Small intestine (tissue), 7 donors: Measurements from ENCODE around the gene PKNOX2. TPM values are rescaled to one million over a fixed set of nuclear protein-coding genes. Genes with fewer than 3 reads are reported as not detected.

ENCODE experiments used
- DNase-seq, 2 donors: peaks; one replicate each; pipeline versions ENCODE4 v3.0.0 to v3.0.0-alpha.2; 2013
- FAIRE-seq: peaks from 2 replicates; lab custom pipeline; 2012; peaks lifted over from hg19 to GRCh38; lab: Jason Lieb, UNC
- H3K27ac ChIP-seq, 3 donors: one replicate each; pipeline ENCODE4 v1.5.1; 2013; ENCODE audit warnings: low read length in 2 of 3, mild to moderate bottlenecking in 2 of 3, control low read depth in 1 of 3, inconsistent platforms in 1 of 3, low read depth in 1 of 3, moderate library complexity in 1 of 3
- H3K27me3 ChIP-seq, 3 donors: one replicate each; pipeline ENCODE4 v1.6.1; 2013; ENCODE audit warnings: low read length in 3 of 3, inconsistent platforms in 1 of 3; ENCODE audit not compliant: control insufficient read depth in 3 of 3, insufficient read depth in 3 of 3
- H3K36me3 ChIP-seq, 3 donors: one replicate each; pipeline ENCODE4 v1.6.1; 2013; ENCODE audit warnings: low read length in 3 of 3, inconsistent platforms in 1 of 3, low read depth in 1 of 3, mild to moderate bottlenecking in 1 of 3, moderate library complexity in 1 of 3; ENCODE audit not compliant: control insufficient read depth in 3 of 3, insufficient read depth in 2 of 3
- H3K4me1 ChIP-seq, 3 donors: one replicate each; pipeline ENCODE4 v1.6.1; 2013; ENCODE audit warnings: low read length in 2 of 3, inconsistent platforms in 1 of 3, low read depth in 1 of 3, mild to moderate bottlenecking in 1 of 3, moderate library complexity in 1 of 3; ENCODE audit not compliant: control insufficient read depth in 3 of 3, insufficient read depth in 2 of 3
- H3K4me3 ChIP-seq, 3 donors: one replicate each; pipeline ENCODE4 v1.5.1; 2013; ENCODE audit warnings: low read length in 3 of 3, control low read depth in 1 of 3, inconsistent platforms in 1 of 3, low read depth in 1 of 3, mild to moderate bottlenecking in 1 of 3, moderate library complexity in 1 of 3
- H3K9me3 ChIP-seq, 2 donors: one replicate each; pipeline ENCODE4 v1.6.1; 2013; ENCODE audit warnings: low read depth in 1 of 2, low read length in 1 of 2; ENCODE audit not compliant: control insufficient read depth in 2 of 2, insufficient read depth in 1 of 2
- WGBS, 3 donors: extraction: QIAGEN DNeasy Blood & Tissue Kit; methylation state at CpG; one replicate each; pipeline ENCODE4 v1.1.7; 2013; 5-methylcytosine and 5-hydroxymethylcytosine counted together
- polyA plus RNA-seq, 4 donors: library from polyadenylated mRNA; stranded (reverse) in 3 of 4; unstranded in 1 of 4; fragments of 200-250 nt in 3 of 4; fragments of 120-200 nt in 1 of 4; gene quantifications; one replicate each; pipeline versions ENCODE4 v1.2.1 to v1.2.3, GENCODE V29; 2013
- donor health status: healthy with polysubstance abuse.
- donor health status: control.
- donor health status: control.
- donor health status: Bipolar disorder and iron deficiency.
- donor health status: healthy.

Gene PKNOX2
- polyA plus RNA-seq, 4 donors: 1.1 to 2.5 (median 1.2) TPM; not detected in 1

- no peak for FAIRE-seq
Observed at GRCh38 chr11:125177543-125177942, 13.0 kb downstream of the PKNOX2 start.

GRCh38 chr11:125179346-125179745 lies 14.8 kb downstream of the PKNOX2 start:
- H3K27ac ChIP-seq: no peak overlapping the region
- H3K4me1 ChIP-seq: no peaks in the 10 kb centered on the region
- FAIRE-seq (no peak), DNase-seq (no peak)
- H3K4me3 ChIP-seq: no peak overlapping the region
- 78 to 80% (median 79%) methylated on average over 6 to 9 of the region's 9 CpGs for WGBS, 3 donors
- no peaks in the 10 kb centered on the region for H3K9me3 ChIP-seq
- H3K27me3 ChIP-seq: peaks cover 0 to 11% (median 4%) of the 10 kb centered on the region in 3 donors
- H3K36me3 ChIP-seq: no peaks in the 10 kb centered on the region

More at GRCh38 chr11:125177543-125177942, 13.0 kb downstream of the PKNOX2 start:
- H3K27ac ChIP-seq: no peak overlapping the region
- no peaks in the 10 kb centered on the region for H3K4me1 ChIP-seq
- WGBS, 3 donors: 86 to 95% (median 94%) methylated on average over 3 of the region's 3 CpGs
- DNase-seq: no peak
- peaks cover 0 to 22% (median 4%) of the 10 kb centered on the region in 3 donors for H3K27me3 ChIP-seq
- H3K4me3 ChIP-seq: no peak overlapping the region
- no peaks in the 10 kb centered on the region for H3K36me3 ChIP-seq
- no peaks in the 10 kb centered on the region for H3K9me3 ChIP-seq

- DNase-seq (no peak), FAIRE-seq (no peak)
- Histone ChIP-seq H3K4me1 (no peaks in the 10 kb centered on the region), H3K4me3 (no peak overlapping the region), H3K36me3 (no peaks in the 10 kb centered on the region), H3K27me3 (peaks cover 0 to 9% (median 5%) of the 10 kb centered on the region in 3 donors), H3K9me3 (peaks cover 0 to 1% of the 10 kb centered on the region in 2 donors), H3K27ac (no peak overlapping the region)
- 75 to 83% (median 81%) methylated on average over 11 of the region's 11 CpGs for WGBS, 3 donors
Observed at GRCh38 chr11:125179895-125180294, 15.3 kb downstream of the PKNOX2 start.

DNA sequence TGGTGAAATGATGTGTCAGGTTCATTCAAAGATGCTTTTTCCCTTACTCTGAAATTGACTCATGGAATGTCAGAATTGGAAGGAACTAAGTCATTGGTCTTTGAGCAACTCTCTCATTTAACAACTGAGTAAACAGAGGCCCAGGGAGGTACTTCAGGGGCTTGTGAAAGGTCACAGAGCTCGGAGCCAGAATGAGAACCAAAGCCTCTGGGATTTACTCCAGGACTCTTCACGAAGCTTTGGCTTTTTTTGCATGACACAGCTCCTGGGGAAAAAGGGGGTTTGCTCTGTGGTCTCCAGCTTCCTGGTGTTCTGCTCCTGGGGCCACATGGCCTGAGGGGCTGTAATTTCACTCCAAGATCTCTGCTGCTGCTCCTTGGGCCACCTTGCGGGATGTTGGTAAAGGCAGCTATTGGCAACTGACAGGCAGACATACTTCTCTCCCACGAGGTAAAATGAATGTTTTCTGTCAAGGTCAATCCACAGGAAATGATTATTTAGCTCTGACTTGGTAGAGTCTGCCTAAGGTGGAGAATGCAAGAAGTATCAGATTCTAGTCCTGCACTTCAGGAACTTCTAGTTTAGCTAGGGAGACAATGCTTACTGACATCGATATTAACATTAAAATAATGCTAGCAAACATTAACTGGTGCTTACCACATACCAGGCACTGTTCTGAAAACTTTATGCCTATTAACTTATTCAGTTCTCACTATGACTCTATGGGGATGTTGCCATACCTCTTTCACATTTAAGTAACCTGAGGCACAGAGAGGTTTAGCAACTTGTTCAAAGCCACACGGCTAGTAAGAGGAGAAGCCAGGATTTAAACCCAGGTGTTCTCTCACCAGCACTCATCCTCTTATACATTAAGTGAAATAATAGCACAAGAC lies 16.1 kb downstream of the PKNOX2 start:
- H3K4me1 ChIP-seq: no peaks in the 10 kb centered on the region
- FAIRE-seq: no peak
- H3K4me3 ChIP-seq: no peak overlapping the region
- no peaks in the 10 kb centered on the region for H3K36me3 ChIP-seq
- peaks cover 0 to 9% (median 5%) of the 10 kb centered on the region in 3 donors for H3K27me3 ChIP-seq
- WGBS, 3 donors: 52 to 59% (median 53%) methylated on average over 6 of the region's 6 CpGs
- peaks cover 0 to 2% of the 10 kb centered on the region in 2 donors for H3K9me3 ChIP-seq
- no peak for DNase-seq
- no peak overlapping the region for H3K27ac ChIP-seq

GRCh38 chr11:125182573-125182972 lies 18.0 kb downstream of the PKNOX2 start:
- FAIRE-seq: no peak

DNA sequence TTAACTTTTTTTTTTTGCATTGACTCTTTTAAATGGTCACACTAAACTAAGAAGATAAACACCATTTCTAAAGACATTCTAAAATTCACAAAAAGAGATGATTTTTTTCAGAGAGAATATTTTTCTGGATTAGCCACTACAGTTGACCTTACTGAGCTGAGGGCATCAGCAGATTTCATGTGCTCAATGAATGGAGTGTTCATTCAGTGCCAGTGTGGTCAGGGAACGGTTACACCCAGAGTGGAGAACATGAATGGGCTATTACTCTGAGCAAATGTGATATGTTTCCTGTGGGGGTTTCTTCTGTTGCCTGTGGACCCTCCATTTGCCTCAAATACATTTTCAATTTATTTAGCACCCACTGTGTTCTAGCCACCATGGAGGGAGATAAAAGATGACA lies 19.1 kb downstream of the PKNOX2 start:
- no peak for DNase-seq
- Histone ChIP-seq H3K4me3 (no peak overlapping the region), H3K9me3 (peaks cover 2 to 4% of the 10 kb centered on the region in 2 donors), H3K27ac (no peak overlapping the region), H3K27me3 (peaks cover 0 to 3% (median 2%) of the 10 kb centered on the region in 3 donors), H3K4me1 (no peaks in the 10 kb centered on the region), H3K36me3 (no peaks in the 10 kb centered on the region)
- no peak for FAIRE-seq
- WGBS, 3 donors: 74 to 79% (median 75%) methylated on average over 1 of the region's 1 CpG

More at GRCh38 chr11:125182573-125182972, 18.0 kb downstream of the PKNOX2 start:
- no peak for DNase-seq
- H3K27me3 ChIP-seq: peaks cover 0 to 4% (median 2%) of the 10 kb centered on the region in 3 donors
- H3K4me1 ChIP-seq: no peaks in the 10 kb centered on the region
- H3K4me3 ChIP-seq: no peak overlapping the region
- no peak overlapping the region for H3K27ac ChIP-seq
- H3K9me3 ChIP-seq: peaks cover 2 to 4% of the 10 kb centered on the region in 2 donors
- no peaks in the 10 kb centered on the region for H3K36me3 ChIP-seq

GRCh38 chr11:125188021-125188420 lies 23.5 kb downstream of the PKNOX2 start:
- Histone ChIP-seq H3K4me3 (no peak overlapping the region), H3K36me3 (no peaks in the 10 kb centered on the region), H3K9me3 (peaks cover 2 to 4% of the 10 kb centered on the region in 2 donors), H3K27me3 (peaks cover 0 to 14% (median 5%) of the 10 kb centered on the region in 3 donors), H3K27ac (no peak overlapping the region), H3K4me1 (no peaks in the 10 kb centered on the region)
- DNase-seq (no peak), FAIRE-seq (no peak)

DNA sequence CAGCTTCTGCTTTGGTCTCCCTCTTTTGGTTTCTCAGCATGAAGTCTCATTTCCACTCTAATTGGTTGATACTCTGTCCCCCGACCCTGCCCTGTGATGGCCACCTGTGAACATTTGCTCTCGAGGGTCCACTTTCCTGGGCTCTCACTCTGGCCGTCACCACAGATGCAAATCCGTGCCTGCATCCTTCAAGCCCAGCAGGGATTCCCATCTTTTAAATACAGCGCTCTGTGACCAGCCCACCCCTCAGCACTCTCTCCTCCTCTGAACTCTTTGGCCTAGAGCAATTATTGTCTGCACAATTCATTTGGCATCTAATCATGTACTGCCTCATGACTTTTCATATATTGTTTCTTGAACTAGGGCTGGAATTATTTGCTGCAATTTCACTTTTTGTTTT lies 26.0 kb downstream of the PKNOX2 start:
- DNase-seq: no peak
- peaks cover 0 to 9% of the 10 kb centered on the region in 2 donors for H3K9me3 ChIP-seq
- H3K4me3 ChIP-seq: no peak overlapping the region
- no peak overlapping the region for H3K27ac ChIP-seq
- H3K4me1 ChIP-seq: no peaks in the 10 kb centered on the region
- no peak for FAIRE-seq
- peaks cover 0 to 15% (median 3%) of the 10 kb centered on the region in 3 donors for H3K27me3 ChIP-seq
- no peaks in the 10 kb centered on the region for H3K36me3 ChIP-seq
- WGBS, 3 donors: 60 to 68% (median 64%) methylated on average over 5 of the region's 5 CpGs
